K562 (cell line): ENCODE measurements around the gene CCM2. TPM values are rescaled to one million over a fixed set of nuclear protein-coding genes. Genes with fewer than 3 reads are reported as not detected.

Source experiments
- ATAC-seq: fragments of 200-7000 bp; cut with Tn5 transposase; 3 replicates; pipeline ENCODE4 v1.9.1; 2020; ENCODE audit warnings: moderate library complexity
- BruUV-seq: library from RNA; stranded (reverse); fragments of 400-500 nt; replicated peaks from 2 replicates; lab custom pipeline; 2021; lab: Mats Ljungman, UMichigan
- CTCF ChIA-PET: fragments of 300-600 bp; formaldehyde crosslinking; extraction: SDS; loops from one replicate; lab custom pipeline; 2021; ENCODE audit warnings: low intra/inter-chr PET ratio; lab: Yijun Ruan, JAX
- POLR2A ChIA-PET: fragments of 300-600, 350-650 bp; sonication (Branson Sonifier 250); formaldehyde crosslinking; extraction: SDS; loops from one replicate; lab custom pipeline; 2021; ENCODE audit warnings: antibody characterized with exemption, inconsistent platforms; lab: Yijun Ruan, JAX
- DNase-seq, 4 experiments: peaks; one replicate each; pipeline versions ENCODE4 v3.0.0 to v3.0.0-alpha.2; 2011 to 2018; ENCODE audit warnings: low spot score in 3 of 4, mixed read lengths in 3 of 4; ENCODE audit errors: extremely low read depth in 1 of 4
- FAIRE-seq: peaks from 2 replicates; lab custom pipeline; 2011; peaks lifted over from hg19 to GRCh38; lab: Jason Lieb, UNC
- H2AFZ ChIP-seq: 2 replicates; pipeline ENCODE4 v1.6.0; 2011; ENCODE audit warnings: low read depth, low read length, control low read depth, inconsistent platforms
- H3K27ac ChIP-seq: fragments of 200-600 bp; 3 replicates; pipeline ENCODE4 v1.8.0; 2011; ENCODE audit warnings: low read depth, mild to moderate bottlenecking, control low read depth, inconsistent platforms, low read length, moderate library complexity, mixed read lengths; ENCODE audit errors: extremely low read depth
- H3K27me3 ChIP-seq, 2 experiments: fragments of 300-600 bp in 1 of 2; 2 replicates in 1 of 2; 3 replicates in 1 of 2; pipeline versions ENCODE4 v1.6.0 to v1.8.0; 2011; ENCODE audit warnings: inconsistent platforms in 2 of 2, low read length in 2 of 2, mild to moderate bottlenecking in 1 of 2, mixed read lengths in 1 of 2, moderate library complexity in 1 of 2; ENCODE audit not compliant: control insufficient read depth in 2 of 2, insufficient read depth in 2 of 2
- H3K36me3 ChIP-seq: fragments of 300-600 bp; 3 replicates; pipeline ENCODE4 v1.8.0; 2011; ENCODE audit warnings: mild to moderate bottlenecking, low read length, inconsistent platforms; ENCODE audit not compliant: control insufficient read depth, insufficient read depth
- H3K4me1 ChIP-seq, 2 experiments: fragments of 200-600 bp in 1 of 2; replicated peaks in 1 of 2; 2 replicates in 1 of 2; 3 replicates in 1 of 2; pipeline versions ENCODE4 v1.5.1 to v1.8.0; 2011; ENCODE audit warnings: inconsistent platforms in 2 of 2, low read length in 2 of 2, mild to moderate bottlenecking in 1 of 2, mixed read lengths in 1 of 2, moderate library complexity in 1 of 2; ENCODE audit not compliant: control insufficient read depth in 2 of 2, insufficient read depth in 2 of 2
- H3K4me2 ChIP-seq: 2 replicates; pipeline ENCODE4 v1.6.1; 2011; ENCODE audit warnings: low read length, control low read depth, inconsistent platforms, mixed read lengths; ENCODE audit not compliant: insufficient read depth
- H3K4me3 ChIP-seq: fragments of 200-600 bp; sonication (generic), shearing (Covaris generic); 2 replicates; pipeline ENCODE4 v1.5.1; 2016; ENCODE audit warnings: control low read depth, inconsistent platforms
- H3K79me2 ChIP-seq: fragments of 200-600 bp; 3 replicates; pipeline ENCODE4 v1.8.0; 2011; ENCODE audit warnings: low read length, inconsistent platforms; ENCODE audit not compliant: control insufficient read depth, insufficient read depth
- H3K9ac ChIP-seq, 2 experiments: 2 replicates each; pipeline versions ENCODE4 v1.6.0 to v1.6.1; 2011; ENCODE audit warnings: low read depth in 2 of 2, low read length in 2 of 2, control low read depth in 1 of 2, inconsistent platforms in 1 of 2, mild to moderate bottlenecking in 1 of 2, mixed read lengths in 1 of 2; ENCODE audit not compliant: insufficient read depth in 1 of 2
- H3K9me1 ChIP-seq: one replicate; pipeline ENCODE4 v1.6.0; 2011; ENCODE audit warnings: inconsistent platforms, mild to moderate bottlenecking, low read length, moderate library complexity; ENCODE audit not compliant: control insufficient read depth, insufficient read depth
- H3K9me3 ChIP-seq: replicated peaks from 2 replicates; pipeline ENCODE4 v1.5.1; 2011; ENCODE audit warnings: low read depth, low read length, inconsistent platforms; ENCODE audit not compliant: control insufficient read depth, insufficient read depth
- H4K20me1 ChIP-seq: replicated peaks from 2 replicates; pipeline ENCODE4 v1.6.1; 2011; ENCODE audit warnings: low read length, inconsistent platforms, mixed read lengths; ENCODE audit not compliant: control insufficient read depth, insufficient read depth
- FOXA3 ChIP-seq, 2 experiments: fragments of 450-650 bp in 1 of 2; sonication (generic) in 1 of 2; formaldehyde crosslinking; IDR thresholded peaks in 1 of 2; conservative IDR thresholded peaks in 1 of 2; 2 replicates each; pipeline versions ENCODE4 v1.4.0 to v1.8.0; 2020 to 2022; ENCODE audit warnings: mild to moderate bottlenecking in 2 of 2, missing genetic modification reagents in 1 of 2
- KAT2B ChIP-seq: IDR thresholded peaks from one replicate; pipeline ENCODE4 v1.6.1; 2012; ENCODE audit warnings: low read depth, mild to moderate bottlenecking, control low read depth, inconsistent platforms, low read length, moderate library complexity
- POLR2G ChIP-seq: fragments of 200-400 bp; formaldehyde crosslinking; IDR thresholded peaks from 2 replicates; pipeline ENCODE4 v1.6.1; 2017; ENCODE audit warnings: low read depth, mild to moderate bottlenecking, antibody characterized with exemption, low read length, moderate library complexity
- RBFOX2 ChIP-seq: fragments of 200-400 bp; formaldehyde crosslinking; IDR thresholded peaks from 2 replicates; pipeline ENCODE4 v1.6.1; 2017; ENCODE audit warnings: low read depth, mild to moderate bottlenecking, low read length, moderate library complexity
- WGBS: fragments of 100-300 bp; shearing (Covaris generic); methylation state at CpG from one replicate; pipeline ENCODE4 v1.1.6; 2016; ENCODE audit warnings: low coverage, mixed read lengths; ENCODE audit not compliant: insufficient coverage; ENCODE audit errors: missing lambda C conversion rate; 5-methylcytosine and 5-hydroxymethylcytosine counted together
- in situ Hi-C: fragments of 300-500 bp; cut with MboI; formaldehyde crosslinking; loops from 4 replicates; pipeline ENCODE4 v1.15.0; 2018; ENCODE audit warnings: inconsistent platforms, mixed read lengths
- intact Hi-C: fragments of 100-400 bp; cut with micrococcal nuclease; formaldehyde crosslinking; loops from 2 replicates; pipeline ENCODE4 v1.14.2; 2022
- polyA plus RNA-seq, 8 experiments: library from polyadenylated mRNA; depleted of rRNA in 4 of 8; stranded (reverse) in 5 of 8; unstranded in 3 of 8; fragments of >200 nt; fragmentation: Nextera tagmentation in 2 of 8; fragmentation: Illumina TruSeq in 1 of 8; extraction: Ambion mirVana in 2 of 8; extraction: Trizol in 1 of 8; gene quantifications; 2 replicates each; pipeline versions ENCODE4 v1.2.1 to v1.2.3, GENCODE V29; 2011 to 2014; ENCODE audit warnings: inconsistent platforms in 1 of 8, missing spikeins in 1 of 8
- total RNA-seq, 7 experiments: library from RNA; depleted of rRNA in 6 of 7; stranded (reverse); fragments of >200 nt in 6 of 7; fragmentation: Illumina TruSeq in 2 of 7; extraction: Trizol in 2 of 7; gene quantifications; 2 replicates each; pipeline versions ENCODE4 v1.2.1 to v1.2.3, GENCODE V29; 2011 to 2021; ENCODE audit warnings: low replicate concordance in 1 of 7

CCM2 gene
- total and polyA plus RNA-seq, 9 of the 15 experiments (the other 6 are each of a cell fraction or from before 2014, with no cell fraction given), result 0.41 to 38.6 (median 25.9) TPM

GRCh38 chr7:45102785-45103712, 103.0 kb downstream of the CCM2 start:
- Histone ChIP-seq H3K9ac (no peak overlapping the region), H3K4me2 (no peak overlapping the region), H3K27ac (no peak overlapping the region), H3K4me1 (peaks cover 1 to 23% of the 10 kb centered on the region in 2 experiments; a peak in 3 of 5 replicates), H2AFZ (no peak overlapping the region), H3K36me3 (peaks cover 93% of the 10 kb centered on the region), H3K79me2 (peaks cover 42% of the 10 kb centered on the region), H3K27me3 (no peaks in the 10 kb centered on the region), H3K4me3 (no peak overlapping the region), H4K20me1 (peaks cover 48% of the 10 kb centered on the region), H3K9me1 (peaks cover 5% of the 10 kb centered on the region), H3K9me3 (no peaks in the 10 kb centered on the region)
- FAIRE-seq (no peak), ATAC-seq (no peak), DNase-seq (no peak)
- WGBS, result 81% methylated on average over 13 of the region's 14 CpGs
- intact Hi-C loops (no loop called here), in situ Hi-C loops (no loop called here)
- ChIA-PET CTCF (no interaction called here), POLR2A (interaction anchor here (0.6 to 4.2 kb wide), 6 partner anchors 9 to 811 kb away, joined by 3 to 19 read pairs (median 4); partner anchors contain the start of gene TBRG4)
- BruUV-seq, result no TSS peak
- TF ChIP-seq POLR2G, result peak; percentile 54; the same call in 1 of the 2 replicates
- TF ChIP-seq RBFOX2, result peak; percentile 57
- TF ChIP-seq FOXA3 (CRISPR knock-in tag; conservative IDR thresholded peaks at IDR 0.05 in 1 of 2, IDR thresholded peaks at IDR 0.05 in 1 of 2), result no peak
- no peak for TF ChIP-seq KAT2B
